Tongue (tissue), 2 donors: ENCODE data around the gene MEIS3. TPM values are rescaled to one million over a fixed set of nuclear protein-coding genes. Genes with fewer than 3 reads are reported as not detected.

Experiments used
- DNase-seq: peaks from one replicate; pipeline ENCODE4 v3.0.0-alpha.2; 2015
- total RNA-seq: library from RNA; depleted of rRNA; stranded (reverse); fragments of >200 nt; gene quantifications from one replicate; pipeline ENCODE4 v1.2.3, GENCODE V29; 2014

The MEIS3 gene
- 9.9 TPM for total RNA-seq

DNA sequence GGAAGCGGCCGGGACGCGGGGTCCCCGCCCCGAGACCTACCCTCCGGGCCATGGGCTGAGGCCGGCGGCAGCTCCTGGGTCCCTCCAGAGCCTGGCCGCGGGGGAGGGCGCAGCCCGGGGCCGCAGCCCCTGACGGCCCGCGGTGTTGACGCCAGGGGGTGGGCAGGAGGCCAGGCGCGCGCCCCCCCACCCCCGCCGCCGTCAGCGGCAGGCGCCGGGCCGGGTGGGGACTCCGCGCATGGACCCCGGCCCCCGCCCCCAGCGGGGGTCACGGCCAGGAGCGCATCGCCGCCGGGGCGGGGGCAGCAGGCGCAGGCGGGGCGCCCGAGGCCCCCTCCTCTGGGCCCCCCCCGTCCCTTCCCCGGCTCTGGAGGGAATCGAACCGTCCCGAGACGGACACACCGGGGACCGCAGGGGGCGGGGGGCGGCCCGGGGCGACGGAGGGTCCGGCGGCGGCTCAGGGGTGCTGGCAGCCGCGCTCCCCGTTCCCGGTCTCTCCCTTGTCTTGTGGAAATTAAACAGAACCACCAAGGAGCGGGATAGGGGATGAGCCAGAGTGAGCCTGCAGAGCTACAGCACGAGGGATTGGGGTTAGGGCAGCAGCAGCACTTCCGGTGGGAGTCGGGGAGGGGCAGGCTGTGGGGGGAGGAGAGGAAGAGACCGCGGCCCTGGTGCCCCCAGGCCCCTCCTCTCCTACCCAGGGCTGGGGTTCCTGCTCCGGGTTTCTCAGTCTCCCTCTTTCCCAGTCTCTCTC is at the start of gene MEIS3:
Gene MEIS3 (minus strand): TSS at position 498 of the 754 bp plus-strand sequence. CDS start 446 bp downstream, at position 52.
- peak; percentile 11 for DNase-seq

GRCh38 chr19:47467914-47468313 is 48.6 kb upstream of the MEIS3 start:
- DNase-seq = no peak

DNA sequence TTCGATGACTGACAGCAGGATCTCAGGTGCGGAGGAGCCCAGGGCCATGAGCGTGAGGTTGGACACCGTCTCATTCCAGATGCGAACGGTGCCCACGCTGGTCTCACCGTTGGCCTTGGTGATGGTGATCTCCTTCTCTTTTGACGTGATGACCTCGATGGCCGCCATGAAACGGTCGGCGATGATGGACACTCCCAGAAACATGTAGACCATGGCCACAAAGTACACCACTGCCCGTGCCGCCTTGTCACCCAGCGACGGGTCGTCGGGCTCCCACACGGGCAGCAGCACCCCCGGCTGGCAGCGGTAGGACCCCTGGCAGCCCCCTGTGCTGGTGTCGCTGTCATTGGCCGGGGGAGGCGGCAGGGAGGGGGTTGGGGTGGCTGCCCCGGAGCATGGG is 46.6 kb upstream of the MEIS3 start:
- no peak for DNase-seq

GRCh38 chr19:47464675-47465419 is 45.5 kb upstream of the MEIS3 start:
- no peak for DNase-seq

DNA sequence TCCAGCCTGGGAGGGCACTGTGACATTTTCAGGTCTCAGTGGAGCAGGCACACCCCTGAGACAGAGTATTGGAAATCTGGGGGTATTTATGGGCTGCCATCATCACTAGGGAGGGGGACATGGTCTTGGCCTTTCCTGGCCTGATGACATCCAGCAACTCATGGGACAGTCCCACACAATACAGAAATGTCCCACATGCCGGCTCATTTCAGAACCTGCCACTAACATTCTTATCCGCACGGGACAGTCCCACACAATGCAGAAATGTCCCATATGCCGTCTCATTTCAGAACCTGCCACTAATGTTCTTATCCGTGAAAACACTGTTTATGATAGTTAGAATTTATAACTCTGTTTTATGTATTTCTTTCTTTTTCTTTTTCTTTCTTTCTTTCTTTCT is 42.5 kb upstream of the MEIS3 start:
- DNase-seq = no peak

GRCh38 chr19:47459477-47459876 is 40.1 kb upstream of the MEIS3 start:
- no peak for DNase-seq

- no peak for DNase-seq
Observed at GRCh38 chr19:47458672-47459071, 39.3 kb upstream of the MEIS3 start.

- no peak for DNase-seq
Observed at GRCh38 chr19:47456721-47457474, 37.6 kb upstream of the MEIS3 start.

GRCh38 chr19:47450478-47450877 is 31.2 kb upstream of the MEIS3 start:
- DNase-seq = no peak

GRCh38 chr19:47448360-47448727 is 29.0 kb upstream of the MEIS3 start:
- no peak for DNase-seq

DNA sequence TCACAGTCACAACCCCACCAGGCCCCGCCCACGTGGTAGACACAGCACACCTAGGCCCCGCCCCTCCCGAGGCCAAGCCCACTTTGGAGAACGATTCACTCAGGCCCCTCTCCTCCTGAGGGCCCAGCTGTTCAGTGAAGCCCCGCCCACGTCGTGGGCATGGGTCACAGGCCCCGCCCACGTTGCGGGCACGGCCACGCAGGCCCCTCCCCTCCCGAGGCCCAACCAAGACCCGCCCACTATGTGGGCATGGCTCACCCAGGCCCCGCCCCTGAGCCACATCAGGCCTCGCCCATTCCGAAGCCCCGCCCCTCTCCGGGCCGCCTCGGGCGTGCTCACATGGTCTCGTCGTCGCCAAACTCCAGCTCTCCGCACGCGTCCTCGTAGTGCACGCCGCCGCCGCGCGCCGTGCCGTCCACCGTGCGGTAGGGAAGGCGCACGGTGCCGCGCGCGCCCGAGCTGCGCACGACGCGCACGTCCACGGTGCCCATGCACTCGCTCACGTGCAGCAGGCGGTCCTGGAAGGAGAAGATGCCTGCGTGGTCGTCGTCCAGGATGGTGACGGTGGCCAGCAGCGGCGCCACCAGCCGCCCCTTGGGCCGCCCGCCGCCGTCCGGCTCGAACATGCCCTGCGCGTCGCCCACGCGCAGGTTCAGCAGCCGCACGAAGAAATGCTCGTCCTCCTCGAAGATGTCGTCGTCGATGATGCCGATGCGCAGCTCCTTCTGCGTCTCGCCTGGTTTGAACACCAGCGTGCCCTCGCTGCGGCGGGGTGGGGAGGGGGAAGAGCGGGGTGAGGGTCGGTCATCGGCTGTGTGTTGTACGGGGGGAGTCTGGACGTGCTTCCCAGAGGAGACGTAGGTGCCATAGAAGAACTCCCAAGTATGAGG is 28.4 kb upstream of the MEIS3 start:
- peak; percentile 40 for DNase-seq

DNA sequence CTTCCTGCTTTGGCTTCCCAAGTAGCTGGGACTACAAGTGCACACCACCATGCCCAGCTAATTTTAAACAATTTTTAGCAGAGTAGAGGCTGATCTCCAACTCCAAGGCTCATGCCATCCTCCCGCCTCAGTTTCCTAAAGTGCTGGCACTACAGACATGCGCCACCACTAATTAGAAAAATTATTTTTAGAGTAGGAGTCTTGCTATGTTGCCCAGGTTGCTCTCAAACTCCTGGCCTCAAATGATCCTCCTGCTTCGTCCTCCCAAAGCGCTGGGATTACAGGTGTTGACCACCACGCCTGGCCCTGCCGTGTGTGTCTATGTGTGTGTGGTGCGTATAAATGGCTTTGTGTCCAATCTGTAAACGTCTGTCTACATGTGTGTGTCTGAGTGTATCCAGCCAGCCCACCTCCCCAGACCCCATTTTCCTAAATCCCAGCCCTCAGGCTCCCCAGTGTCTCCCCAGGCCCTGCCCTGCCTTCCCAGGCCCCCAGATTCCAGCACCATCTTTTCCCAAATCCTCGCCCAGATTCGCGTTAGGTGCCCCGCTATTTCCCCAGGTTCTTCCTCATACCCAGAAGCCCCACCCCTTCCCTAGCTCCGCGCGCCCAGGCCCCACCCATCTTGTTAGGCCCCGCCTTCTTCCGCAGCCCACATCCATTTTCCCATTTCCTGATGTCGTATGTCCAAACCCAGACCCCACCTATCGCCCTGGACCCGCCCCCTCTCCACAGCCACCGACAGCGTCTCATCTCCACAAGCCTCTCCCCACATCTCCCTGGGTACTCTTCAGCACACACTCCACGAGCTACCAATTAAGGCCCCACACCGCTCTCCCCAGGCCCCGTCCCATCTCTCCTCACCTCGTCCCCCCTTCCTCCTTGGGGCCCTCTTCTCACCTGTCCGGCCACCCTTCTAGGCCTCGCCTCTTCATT is 27.5 kb upstream of the MEIS3 start:
- no peak for DNase-seq

GRCh38 chr19:47445937-47446402 is 26.6 kb upstream of the MEIS3 start:
- no peak for DNase-seq

GRCh38 chr19:47445527-47445926 is 26.2 kb upstream of the MEIS3 start:
- no peak for DNase-seq

GRCh38 chr19:47444388-47444821 is 25.1 kb upstream of the MEIS3 start:
- peak; percentile 20 for DNase-seq

- no peak for DNase-seq
Observed at GRCh38 chr19:47443331-47443730, 24.0 kb upstream of the MEIS3 start.

DNA sequence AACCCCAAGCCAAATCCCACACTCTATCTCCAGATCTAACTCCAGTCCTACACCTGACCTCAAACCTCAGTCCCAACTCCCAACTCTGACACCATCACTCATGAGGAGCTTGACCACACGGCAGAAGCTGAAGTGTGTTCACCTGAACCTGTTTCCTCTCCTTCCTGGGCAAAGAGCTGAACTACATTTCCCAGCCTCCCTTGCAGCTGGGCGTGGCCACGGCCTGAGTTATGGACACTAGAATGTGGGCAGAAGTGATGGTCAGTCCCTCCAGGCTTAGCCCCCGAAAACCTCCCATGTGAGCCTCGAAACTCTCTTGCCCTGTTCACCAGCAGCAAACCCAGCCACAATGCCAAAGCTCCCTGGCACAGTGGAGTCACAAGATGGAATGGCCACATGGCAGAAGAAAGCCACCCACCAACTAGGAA is 19.5 kb upstream of the MEIS3 start:
- no peak for DNase-seq

DNA sequence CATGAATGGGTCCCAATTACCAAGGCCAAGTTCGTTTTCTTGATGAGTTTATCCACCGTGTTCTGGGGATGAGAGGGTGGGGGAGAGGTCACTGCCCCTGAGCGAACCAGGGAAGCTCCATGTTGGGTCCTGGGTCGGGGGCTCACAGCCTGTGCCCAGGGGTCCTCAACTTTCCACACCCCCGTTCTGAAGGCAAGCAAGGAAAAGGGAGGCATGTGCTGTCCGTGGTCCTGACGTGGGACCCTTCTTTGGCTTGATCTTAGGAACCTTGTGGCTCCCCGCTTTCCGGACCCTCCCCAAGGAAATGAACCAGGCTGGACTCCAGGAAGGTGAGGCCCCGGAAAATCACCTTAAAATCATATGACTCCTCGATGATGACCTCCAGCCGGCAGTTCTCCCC is 18.2 kb upstream of the MEIS3 start:
- no peak for DNase-seq

GRCh38 chr19:47436712-47437401 is 17.5 kb upstream of the MEIS3 start:
- peak; percentile 86 for DNase-seq

GRCh38 chr19:47435883-47436417 is 16.6 kb upstream of the MEIS3 start:
- DNase-seq = no peak
